HepG2 (cell line): ENCODE measurements around the gene FGL2. TPM values are rescaled to one million over a fixed set of nuclear protein-coding genes. Genes with fewer than 3 reads are reported as not detected.

Experiments used
- ATAC-seq: fragments of 200-7000 bp; cut with Tn5 transposase; 3 replicates; pipeline ENCODE4 v1.9.1; 2020; ENCODE audit warnings: mild to moderate bottlenecking, moderate library complexity
- BruUV-seq: library from RNA; stranded (reverse); fragments of 400-500 nt; replicated peaks from 2 replicates; lab custom pipeline; 2021; lab: Mats Ljungman, UMichigan
- CTCF ChIA-PET: fragments of 300-600 bp; formaldehyde crosslinking; extraction: SDS; loops from one replicate; lab custom pipeline; 2021; ENCODE audit warnings: low total read pairs, inconsistent platforms, low intra/inter-chr PET ratio; lab: Yijun Ruan, JAX
- POLR2A ChIA-PET: fragments of 350-600 bp; sonication (Branson Sonifier 250); formaldehyde crosslinking; loops from one replicate; lab custom pipeline; 2020; ENCODE audit warnings: antibody characterized with exemption, inconsistent platforms; lab: Yijun Ruan, JAX
- DNase-seq: peaks from one replicate; pipeline ENCODE4 v3.0.0-alpha.2; 2015; ENCODE audit warnings: low spot score
- FAIRE-seq: peaks from 3 replicates; lab custom pipeline; 2011; peaks lifted over from hg19 to GRCh38; lab: Jason Lieb, UNC
- H2AFZ ChIP-seq: one replicate; pipeline ENCODE4 v1.6.1; 2011; ENCODE audit warnings: low read length, inconsistent platforms
- H3K27ac ChIP-seq: fragments of 300-600 bp; 3 replicates; pipeline ENCODE4 v1.8.0; 2011; ENCODE audit warnings: mixed run types, mild to moderate bottlenecking, mixed read lengths, low read length, inconsistent platforms; ENCODE audit not compliant: insufficient read depth; ENCODE audit errors: extremely low read length
- H3K27me3 ChIP-seq, 2 experiments: fragments of 200-600 bp in 1 of 2; 2 replicates in 1 of 2; 3 replicates in 1 of 2; pipeline versions ENCODE4 v1.6.0 to v1.8.0; 2011; ENCODE audit warnings: low read length in 2 of 2, mild to moderate bottlenecking in 2 of 2, moderate library complexity in 2 of 2, inconsistent platforms in 1 of 2; ENCODE audit not compliant: insufficient read depth in 2 of 2, control insufficient read depth in 1 of 2
- H3K36me3 ChIP-seq, 2 experiments: fragments of 200-600 bp in 1 of 2; replicated peaks in 1 of 2; 2 replicates in 1 of 2; 3 replicates in 1 of 2; pipeline versions ENCODE4 v1.5.1 to v1.8.0; 2011; ENCODE audit warnings: low read length in 2 of 2, inconsistent platforms in 1 of 2; ENCODE audit not compliant: insufficient read depth in 2 of 2, control insufficient read depth in 1 of 2
- H3K4me1 ChIP-seq: 2 replicates; pipeline ENCODE4 v1.5.1; 2012; ENCODE audit warnings: low read length, inconsistent platforms; ENCODE audit not compliant: insufficient read depth
- H3K4me2 ChIP-seq: 2 replicates; pipeline ENCODE4 v1.6.0; 2011; ENCODE audit warnings: low read depth, low read length, inconsistent platforms
- H3K4me3 ChIP-seq, 3 experiments: fragments of 200-600 bp in 1 of 3; sonication (generic), shearing (Covaris generic) in 1 of 3; replicated peaks in 1 of 3; 2 replicates each; pipeline ENCODE4 v1.5.1; 2011 to 2016; ENCODE audit warnings: low read length in 3 of 3, inconsistent platforms in 2 of 3, low read depth in 2 of 3, mild to moderate bottlenecking in 2 of 3, control low read depth in 1 of 3, mixed read lengths in 1 of 3; ENCODE audit not compliant: insufficient read depth in 1 of 3
- H3K79me2 ChIP-seq: one replicate; pipeline ENCODE4 v1.6.1; 2011; ENCODE audit warnings: low read length, inconsistent platforms; ENCODE audit not compliant: insufficient read depth
- H3K9ac ChIP-seq: 2 replicates; pipeline ENCODE4 v1.6.0; 2011; ENCODE audit warnings: mild to moderate bottlenecking, low read depth, low read length, inconsistent platforms; ENCODE audit not compliant: insufficient read depth
- H3K9me3 ChIP-seq: 2 replicates; pipeline ENCODE4 v1.5.1; 2012; ENCODE audit warnings: mild to moderate bottlenecking, low read length
- H4K20me1 ChIP-seq: 2 replicates; pipeline ENCODE4 v1.6.0; 2011; ENCODE audit warnings: inconsistent platforms, mild to moderate bottlenecking, low read length, moderate library complexity; ENCODE audit not compliant: insufficient read depth
- CENPX ChIP-seq: sonication (generic); formaldehyde crosslinking; IDR thresholded peaks from 2 replicates; pipeline ENCODE4 v1.9.0; 2021; ENCODE audit warnings: mild to moderate bottlenecking, missing genetic modification reagents, moderate library complexity
- HDAC6 ChIP-seq: fragments of 200-600 bp; sonication (generic); IDR thresholded peaks from 2 replicates; pipeline ENCODE4 v1.7.0; 2017; ENCODE audit warnings: mild to moderate bottlenecking, antibody characterized with exemption, low read length, low read depth
- HOXA5 ChIP-seq: sonication (generic); formaldehyde crosslinking; IDR thresholded peaks from 2 replicates; pipeline ENCODE4 v1.4.0; 2020; ENCODE audit warnings: missing genetic modification reagents
- KDM3A ChIP-seq: IDR thresholded peaks from 2 replicates; pipeline ENCODE4 v1.6.1; 2018; ENCODE audit warnings: low read depth, missing compliant biosample characterization
- MEF2D ChIP-seq: sonication (generic); formaldehyde crosslinking; IDR thresholded peaks from 2 replicates; pipeline ENCODE4 v1.5.1; 2020; ENCODE audit warnings: mild to moderate bottlenecking, missing genetic modification reagents
- NCOA2 ChIP-seq: sonication (generic); formaldehyde crosslinking; IDR thresholded peaks from 2 replicates; pipeline ENCODE4 v1.8.0; 2022; ENCODE audit warnings: inconsistent platforms
- PRDM15 ChIP-seq: sonication (generic); formaldehyde crosslinking; IDR thresholded peaks from 2 replicates; pipeline ENCODE4 v1.4.0; 2020; ENCODE audit warnings: missing genetic modification reagents
- PRMT3 ChIP-seq: sonication (generic); formaldehyde crosslinking; IDR thresholded peaks from 2 replicates; pipeline ENCODE4 v1.8.1; 2022; ENCODE audit warnings: low read depth, mild to moderate bottlenecking, moderate library complexity, missing genetic modification reagents, borderline replicate concordance
- SMC3 ChIP-seq: IDR thresholded peaks from 2 replicates; pipeline ENCODE4 v1.6.1; 2011; ENCODE audit warnings: low read length, improper control_type of control experiment
- SNAPC5 ChIP-seq: sonication (generic); formaldehyde crosslinking; IDR thresholded peaks from 2 replicates; pipeline ENCODE4 v1.8.1; 2023; ENCODE audit warnings: mild to moderate bottlenecking, missing genetic modification reagents, borderline replicate concordance
- ZFP82 ChIP-seq: sonication (generic); formaldehyde crosslinking; IDR thresholded peaks from 2 replicates; pipeline ENCODE4 v1.5.1; 2020; ENCODE audit warnings: mild to moderate bottlenecking, missing genetic modification reagents, borderline replicate concordance
- ZNF512 ChIP-seq: sonication (generic); formaldehyde crosslinking; IDR thresholded peaks from 2 replicates; pipeline ENCODE4 v1.4.0; 2020; ENCODE audit warnings: mild to moderate bottlenecking, missing genetic modification reagents
- ZNF639 ChIP-seq: conservative IDR thresholded peaks from 2 replicates; pipeline ENCODE4 v1.6.1; 2018; ENCODE audit warnings: missing genetic modification reagents
- ZNF781 ChIP-seq: sonication (generic); formaldehyde crosslinking; IDR thresholded peaks from 2 replicates; pipeline ENCODE4 v1.5.1; 2020; ENCODE audit warnings: borderline replicate concordance, mild to moderate bottlenecking, missing genetic modification reagents; ENCODE audit errors: not compliant biosample characterization
- ZUFSP ChIP-seq: sonication (generic); formaldehyde crosslinking; IDR thresholded peaks from 2 replicates; pipeline ENCODE4 v1.9.0; 2021; ENCODE audit warnings: missing genetic modification reagents, mild to moderate bottlenecking, borderline replicate concordance
- WGBS: methylation state at CpG from one replicate; pipeline ENCODE4 v1.1.6; 2017; ENCODE audit warnings: low lambda C conversion rate; 5-methylcytosine and 5-hydroxymethylcytosine counted together
- in situ Hi-C: cut with HindIII; loops from 2 replicates; pipeline ENCODE4 v1.10.0; 2017; ENCODE audit warnings: low pct_unique_long_range_greater_than_20kb; ENCODE audit not compliant: extremely low pct_ligation_motif_present
- intact Hi-C: fragments of 100-400 bp; cut with micrococcal nuclease; formaldehyde crosslinking; loops from one replicate; pipeline ENCODE4 v1.10.0; 2022; ENCODE audit not compliant: unreplicated experiment
- polyA plus RNA-seq, 8 experiments: library from polyadenylated mRNA; depleted of rRNA in 3 of 8; stranded (reverse) in 7 of 8; unstranded in 1 of 8; fragments of >200 nt; fragmentation: Illumina TruSeq in 4 of 8; extraction: Trizol in 4 of 8; gene quantifications; 2 replicates each; pipeline versions ENCODE4 v1.2.1 to v1.2.3, GENCODE V29; 2011 to 2016; ENCODE audit warnings: low read depth in 4 of 8, missing spikeins in 1 of 8, mixed read lengths in 1 of 8; ENCODE audit not compliant: insufficient read depth in 1 of 8
- total RNA-seq, 5 experiments: library from RNA; depleted of rRNA; stranded (reverse); fragments of >200 nt; fragmentation: Illumina TruSeq; extraction: Trizol; gene quantifications; 2 replicates each; pipeline ENCODE4 v1.2.3, GENCODE V29; 2016; ENCODE audit warnings: low read depth in 1 of 5

FGL2 gene
- total and polyA plus RNA-seq, 2 of the 13 experiments (the other 11 are each of a cell fraction or from before 2014, with no cell fraction given), result 0.04 to 0.15 TPM

- Histone ChIP-seq H4K20me1 (no peaks in the 10 kb centered on the region), H3K4me3 (no peak overlapping the region), H2AFZ (no peak overlapping the region), H3K4me1 (peaks cover 35% of the 10 kb centered on the region), H3K9ac (no peak overlapping the region), H3K27ac (peak overlapping the region; percentile 63), H3K27me3 (no peaks in the 10 kb centered on the region), H3K9me3 (no peaks in the 10 kb centered on the region), H3K79me2 (no peaks in the 10 kb centered on the region), H3K4me2 (no peak overlapping the region; the same call in 1 of the 2 replicates), H3K36me3 (no peaks in the 10 kb centered on the region)
- ChIA-PET CTCF (no interaction called here), POLR2A (no interaction called here)
- ATAC-seq (no peak), FAIRE-seq (no peak), DNase-seq (no peak)
- no TSS peak for BruUV-seq
- 89% methylated on average over 6 of the region's 6 CpGs for WGBS
- intact Hi-C loops, result no loop called here
- in situ Hi-C loops, result loop anchor here (10.0 kb wide), 1 partner anchor 120 kb away; the partner anchor contains the start of gene CCDC146
- no peak for TF ChIP-seq KDM3A (CRISPR knock-in tag)
- no peak for TF ChIP-seq NCOA2 (CRISPR knock-in tag)
- TF ChIP-seq ZNF512 (CRISPR knock-in tag), result no peak
- TF ChIP-seq ZUFSP (CRISPR knock-in tag), result no peak
- no peak for TF ChIP-seq HDAC6
- TF ChIP-seq ZFP82 (CRISPR knock-in tag), result no peak
- no peak for TF ChIP-seq SMC3
- no peak for TF ChIP-seq CENPX
- TF ChIP-seq ZNF639 (CRISPR knock-in tag), result no peak
- no peak for TF ChIP-seq PRMT3 (CRISPR knock-in tag)
- TF ChIP-seq PRDM15 (CRISPR knock-in tag), result no peak
- no peak for TF ChIP-seq HOXA5
- no peak for TF ChIP-seq ZNF781 (CRISPR knock-in tag)
- no peak for TF ChIP-seq MEF2D (CRISPR knock-in tag)
- TF ChIP-seq SNAPC5 (CRISPR knock-in tag), result no peak
Measured at GRCh38 chr7:77244222-77244934, 44.8 kb upstream of the FGL2 start.
